Measurements from ENCODE around the gene CREB3L2. TPM values are rescaled to one million over a fixed set of nuclear protein-coding genes. Genes with fewer than 3 reads are reported as not detected.

The CREB3L2 gene
- total and polyA plus RNA-seq, 11 donors = 4.0 to 40.6 (median 21.8) TPM

DNA sequence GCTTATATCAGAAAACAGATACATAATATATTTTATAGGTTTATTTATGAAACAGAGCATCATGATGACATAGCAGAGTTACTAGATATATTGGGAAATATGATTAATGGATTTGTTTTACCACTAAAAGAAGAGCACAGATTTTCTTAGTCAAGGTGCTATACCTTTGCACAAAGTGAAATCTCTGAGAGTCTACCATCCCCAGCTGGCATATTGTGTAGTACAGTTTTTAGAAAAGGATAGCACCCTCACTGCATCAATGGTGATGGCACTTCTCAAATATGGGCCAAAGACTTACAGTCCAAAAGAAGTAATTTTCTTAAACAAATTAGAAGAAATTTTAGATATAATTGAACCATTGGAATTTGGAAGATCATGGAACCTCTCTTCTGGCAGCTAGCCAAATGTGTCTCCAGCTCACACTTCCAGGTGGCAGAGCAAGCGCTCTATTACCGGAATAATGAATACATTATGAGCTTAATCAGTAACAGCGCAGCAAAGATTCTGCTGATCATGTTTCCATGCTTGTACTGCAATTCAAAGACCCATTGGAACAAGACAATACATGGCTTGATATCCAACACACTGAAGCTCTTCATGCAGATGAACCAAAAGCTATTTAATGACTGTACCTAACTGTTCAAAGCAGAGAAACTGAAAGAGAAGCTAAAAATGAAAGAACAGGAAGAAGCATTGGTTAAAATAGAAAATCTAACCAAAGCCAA lies 21.9 kb upstream of the CREB3L2 start:
- Histone ChIP-seq H3K4me3 (no peak overlapping the region), H3K27ac (no peak overlapping the region), H3K27me3 (peaks cover 0 to 5% (median 0%) of the 10 kb centered on the region in 9 donors), H3K9me3 (no peaks in the 10 kb centered on the region), H3K4me1 (no peaks in the 10 kb centered on the region), H3K36me3 (no peaks in the 10 kb centered on the region)
- no peak for ATAC-seq
- intact Hi-C loops (cut with DNase I) = no loop called here
- WGBS, 4 donors = 83 to 94% (median 93%) methylated on average over 3 of the region's 3 CpGs
- TF ChIP-seq, protein P1, sequence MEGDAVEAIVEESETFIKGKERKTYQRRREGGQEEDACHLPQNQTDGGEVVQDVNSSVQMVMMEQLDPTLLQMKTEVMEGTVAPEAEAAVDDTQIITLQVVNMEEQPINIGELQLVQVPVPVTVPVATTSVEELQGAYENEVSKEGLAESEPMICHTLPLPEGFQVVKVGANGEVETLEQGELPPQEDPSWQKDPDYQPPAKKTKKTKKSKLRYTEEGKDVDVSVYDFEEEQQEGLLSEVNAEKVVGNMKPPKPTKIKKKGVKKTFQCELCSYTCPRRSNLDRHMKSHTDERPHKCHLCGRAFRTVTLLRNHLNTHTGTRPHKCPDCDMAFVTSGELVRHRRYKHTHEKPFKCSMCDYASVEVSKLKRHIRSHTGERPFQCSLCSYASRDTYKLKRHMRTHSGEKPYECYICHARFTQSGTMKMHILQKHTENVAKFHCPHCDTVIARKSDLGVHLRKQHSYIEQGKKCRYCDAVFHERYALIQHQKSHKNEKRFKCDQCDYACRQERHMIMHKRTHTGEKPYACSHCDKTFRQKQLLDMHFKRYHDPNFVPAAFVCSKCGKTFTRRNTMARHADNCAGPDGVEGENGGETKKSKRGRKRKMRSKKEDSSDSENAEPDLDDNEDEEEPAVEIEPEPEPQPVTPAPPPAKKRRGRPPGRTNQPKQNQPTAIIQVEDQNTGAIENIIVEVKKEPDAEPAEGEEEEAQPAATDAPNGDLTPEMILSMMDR (IDR thresholded peaks at IDR 0.05) = no peak
- no peak for TF ChIP-seq POLR2A (IDR thresholded peaks at IDR 0.05)
- no peak for DNase-seq

- no peaks in the 10 kb centered on the region for H3K9me3 ChIP-seq
- H3K4me3 ChIP-seq = no peak overlapping the region
- no peaks in the 10 kb centered on the region for H3K36me3 ChIP-seq
- WGBS, 4 donors = 85 to 90% (median 87%) methylated on average over 6 of the region's 6 CpGs
- no peak for ATAC-seq
- peaks cover 0 to 5% (median 0%) of the 10 kb centered on the region in 9 donors for H3K27me3 ChIP-seq
- DNase-seq = no peak
- intact Hi-C loops (cut with DNase I) = no loop called here
- no peak overlapping the region for H3K27ac ChIP-seq
- no peaks in the 10 kb centered on the region for H3K4me1 ChIP-seq
- no peak for TF ChIP-seq POLR2A (IDR thresholded peaks at IDR 0.05)
- TF ChIP-seq, protein P1 (IDR thresholded peaks at IDR 0.05) = no peak
Measured at GRCh38 chr7:138021889-138022288, 20.0 kb upstream of the CREB3L2 start.

GRCh38 chr7:138017992-138018391 lies 16.1 kb upstream of the CREB3L2 start:
- H3K27me3 ChIP-seq = no peaks in the 10 kb centered on the region
- H3K9me3 ChIP-seq = no peaks in the 10 kb centered on the region
- no peak overlapping the region for H3K4me3 ChIP-seq
- DNase-seq (no peak), ATAC-seq (no peak)
- H3K27ac ChIP-seq = no peak overlapping the region
- H3K36me3 ChIP-seq = no peaks in the 10 kb centered on the region
- TF ChIP-seq, protein P1 (IDR thresholded peaks at IDR 0.05) = no peak
- no peak for TF ChIP-seq POLR2A (IDR thresholded peaks at IDR 0.05)
- WGBS, 4 donors = 91 to 97% (median 96%) methylated on average over 1 of the region's 1 CpG
- intact Hi-C loops (cut with DNase I) = loop anchor here in 1 of 10 donors (5.0 kb wide), 1 partner anchor 366 kb away; no protein-coding TSS in a partner anchor
- no peaks in the 10 kb centered on the region for H3K4me1 ChIP-seq

- 90 to 96% (median 91%) methylated on average over 3 to 5 of the region's 5 CpGs for WGBS, 4 donors
- intact Hi-C loops (cut with DNase I) = loop anchor here in 1 of 10 donors (5.0 kb wide), 1 partner anchor 363 kb away; no protein-coding TSS in a partner anchor
- ATAC-seq = no peak
- H3K4me3 ChIP-seq = no peak overlapping the region
- H3K36me3 ChIP-seq = no peaks in the 10 kb centered on the region
- no peak for DNase-seq
- H3K4me1 ChIP-seq = no peaks in the 10 kb centered on the region
- no peak for TF ChIP-seq POLR2A (IDR thresholded peaks at IDR 0.05)
- TF ChIP-seq, protein P1 (IDR thresholded peaks at IDR 0.05) = no peak
- H3K9me3 ChIP-seq = no peaks in the 10 kb centered on the region
- H3K27ac ChIP-seq = no peak overlapping the region
- H3K27me3 ChIP-seq = no peaks in the 10 kb centered on the region
Measured at GRCh38 chr7:138015096-138015495, 13.2 kb upstream of the CREB3L2 start.
